NCI-H2227 (cell line): ENCODE data around the gene DLD.
"Not testable (repeated sequence)": the region's sequence is repeated elsewhere in the genome, so short reads cannot be mapped to it uniquely, and the experiment has no call there.

Experiments
- DNase-seq: peaks from one replicate; lab custom pipeline; 2025; ENCODE audit not compliant: unreplicated experiment; lab: John Stamatoyannopoulos, UW

DLD gene

GRCh38 chr7:107943018-107943417, 52.0 kb downstream of the DLD start:
- DNase-seq, result no peak

- DNase-seq, result no peak
These were observed 53.6 kb downstream of the DLD start for GRCh38 chr7:107944411-107945169.

DNA sequence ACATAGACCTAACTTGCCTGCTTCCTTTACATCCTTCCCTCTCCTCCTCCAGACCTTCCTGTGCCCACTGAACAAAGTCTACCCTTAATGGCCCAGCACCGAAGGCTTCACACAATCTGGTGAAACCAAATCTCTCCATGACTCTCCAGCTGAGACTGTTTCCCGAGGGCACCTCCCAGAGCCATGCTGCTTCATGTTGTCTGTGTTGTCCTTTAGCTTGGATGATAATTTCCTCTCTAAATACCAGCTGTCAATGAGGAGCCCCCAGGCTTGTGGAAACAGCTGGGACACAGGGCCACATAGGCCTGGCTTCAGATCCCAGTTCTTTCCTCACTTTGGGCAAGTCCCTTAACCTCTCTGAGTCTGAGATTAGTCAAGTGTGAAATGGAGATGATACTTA, 54.3 kb downstream of the DLD start:
- DNase-seq, result no peak

DNA sequence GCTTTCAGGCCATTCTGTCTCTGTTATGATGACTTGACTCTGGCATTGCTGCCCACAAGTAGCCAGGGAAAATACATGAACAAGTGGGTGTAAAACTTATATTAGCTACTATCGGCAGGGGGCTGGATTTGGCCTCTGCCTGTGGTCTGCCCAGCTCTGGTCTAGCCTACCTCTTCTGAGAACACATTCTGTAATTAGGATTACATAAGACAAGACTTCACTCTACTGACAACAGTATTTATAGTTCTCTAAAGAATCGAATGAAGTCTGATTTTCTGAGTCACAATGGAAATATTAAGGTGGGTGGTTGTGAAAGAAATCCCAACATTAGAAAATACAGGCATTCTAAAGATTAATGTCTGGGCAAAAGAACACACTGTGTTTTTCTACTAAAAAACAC, 55.5 kb downstream of the DLD start:
- no peak for DNase-seq

DNA sequence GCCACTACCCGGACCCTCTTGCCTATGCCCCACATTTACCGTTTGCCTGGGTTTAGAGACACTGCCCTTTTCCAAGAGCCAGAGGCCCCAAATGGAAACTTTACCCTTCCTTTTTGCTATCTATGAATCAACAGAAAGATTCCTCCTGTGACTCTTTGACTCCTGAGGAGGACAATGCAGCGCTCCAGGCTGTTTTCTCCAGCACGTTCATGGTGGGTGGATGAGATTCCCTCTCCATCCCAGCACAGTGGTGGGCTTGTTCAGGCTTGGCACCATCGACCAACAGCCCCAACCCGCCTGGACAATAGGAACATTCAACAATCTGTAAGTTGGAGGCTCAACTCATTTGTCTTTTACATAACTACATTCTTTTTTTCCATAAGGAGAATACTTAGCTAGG, 55.9 kb downstream of the DLD start:
- no peak for DNase-seq

DNA sequence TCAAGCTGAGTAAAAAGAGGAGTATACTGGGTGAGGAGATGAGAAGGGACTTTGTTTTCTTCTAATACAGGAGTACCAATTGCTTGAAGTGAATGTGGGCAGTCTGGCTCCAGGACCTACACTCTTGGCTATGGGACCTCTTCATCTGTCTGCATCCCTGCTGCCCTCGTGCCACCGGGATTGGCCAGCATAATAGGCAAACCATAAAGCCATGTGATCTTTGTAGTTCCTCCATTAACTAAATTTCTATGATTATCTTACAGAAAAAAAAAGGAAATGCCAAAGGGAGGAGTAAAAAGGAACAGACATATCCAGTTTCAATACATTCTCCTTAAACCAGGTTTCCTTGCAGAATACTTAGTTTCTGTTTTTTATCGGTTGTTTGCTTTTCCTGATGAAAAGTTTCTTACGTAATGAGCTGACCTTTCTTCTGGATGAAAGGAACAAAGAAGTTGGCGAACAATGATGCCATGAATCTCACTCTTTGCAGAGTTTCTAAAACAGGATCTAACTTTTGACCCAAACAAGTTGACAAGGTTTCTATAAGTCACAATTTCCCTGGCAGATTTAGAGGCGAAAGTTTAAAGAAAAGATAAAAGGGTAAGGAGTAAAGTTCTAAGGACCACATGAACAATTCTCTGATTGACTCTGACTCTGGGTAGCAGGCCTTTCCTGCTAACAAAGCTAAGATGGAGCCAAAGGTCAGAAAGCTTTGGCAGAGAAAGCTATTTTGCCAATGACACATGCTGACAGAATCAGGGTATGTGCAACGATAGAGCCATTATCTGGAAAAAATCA, 57.9 kb downstream of the DLD start:
- no peak for DNase-seq

GRCh38 chr7:107949443-107949935, 58.5 kb downstream of the DLD start:
- no peak for DNase-seq

DNA sequence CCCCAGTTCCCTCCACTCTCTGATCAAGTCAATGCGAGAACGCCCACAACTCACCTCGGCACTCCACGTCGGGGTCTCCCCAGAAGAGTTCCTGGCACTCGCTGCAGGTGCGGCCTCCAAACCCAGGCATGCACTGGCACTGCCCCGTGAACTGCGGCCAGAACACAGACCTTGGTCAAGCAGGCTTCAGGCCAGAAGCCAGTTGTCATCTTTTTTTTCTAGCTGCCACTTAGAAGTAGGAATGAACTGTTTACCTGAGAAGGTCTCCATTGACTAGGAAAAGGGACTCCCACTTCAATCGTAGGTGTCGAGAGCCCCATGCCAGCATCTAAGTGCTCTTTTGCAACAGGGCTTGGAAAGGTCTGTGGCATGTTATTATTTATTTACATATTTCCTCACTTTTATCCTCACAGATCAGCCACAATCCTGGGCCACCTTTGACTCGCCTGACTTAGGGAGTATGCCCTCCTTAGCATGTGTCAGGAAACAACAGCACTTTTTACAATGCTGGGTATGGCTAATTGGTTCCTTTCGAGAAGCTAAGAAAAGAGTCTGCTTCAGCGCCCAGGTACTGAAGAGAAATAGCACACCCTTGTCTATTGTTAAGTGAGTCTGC, 60.3 kb downstream of the DLD start:
- no peak for DNase-seq

DNA sequence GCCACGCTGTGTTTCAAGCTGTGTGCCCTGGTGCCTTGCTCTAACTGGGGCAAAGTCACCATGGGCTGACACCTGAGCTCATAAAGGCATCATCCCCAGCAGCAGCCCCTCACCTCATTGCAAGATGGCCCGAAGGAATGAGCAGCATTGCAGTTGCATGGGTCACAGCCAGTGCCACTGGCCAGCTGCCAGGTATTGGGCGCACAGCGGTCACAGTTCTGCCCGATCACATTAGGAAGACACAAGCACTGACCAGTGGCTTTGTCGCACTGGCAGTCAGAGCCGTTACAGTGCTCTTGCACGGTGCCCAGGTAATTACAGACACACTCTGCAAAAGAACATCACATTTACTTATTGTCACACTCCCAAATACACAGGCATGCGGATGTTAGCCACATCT, 60.9 kb downstream of the DLD start:
- DNase-seq, result no peak

GRCh38 chr7:107953265-107953923, 62.4 kb downstream of the DLD start:
- no peak for DNase-seq

DNA sequence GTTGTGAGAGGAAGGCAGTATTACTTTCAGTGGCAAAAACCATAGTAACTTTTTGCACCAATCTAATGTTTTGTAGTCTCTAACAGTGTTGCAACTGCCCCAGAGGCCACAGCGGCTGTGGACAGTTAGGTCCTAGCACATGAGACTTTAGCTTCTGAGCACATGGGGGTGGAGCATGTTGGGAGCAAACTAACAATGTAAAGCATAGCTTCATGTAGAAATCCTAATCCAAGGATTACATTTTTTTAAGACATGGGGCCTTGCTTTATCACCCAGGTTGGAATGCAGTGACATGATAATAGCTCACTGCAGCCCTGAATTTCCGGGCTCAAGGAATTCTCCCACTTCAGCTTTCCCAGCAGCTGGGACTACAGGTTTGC, 62.9 kb downstream of the DLD start:
- DNase-seq, result no peak

DNA sequence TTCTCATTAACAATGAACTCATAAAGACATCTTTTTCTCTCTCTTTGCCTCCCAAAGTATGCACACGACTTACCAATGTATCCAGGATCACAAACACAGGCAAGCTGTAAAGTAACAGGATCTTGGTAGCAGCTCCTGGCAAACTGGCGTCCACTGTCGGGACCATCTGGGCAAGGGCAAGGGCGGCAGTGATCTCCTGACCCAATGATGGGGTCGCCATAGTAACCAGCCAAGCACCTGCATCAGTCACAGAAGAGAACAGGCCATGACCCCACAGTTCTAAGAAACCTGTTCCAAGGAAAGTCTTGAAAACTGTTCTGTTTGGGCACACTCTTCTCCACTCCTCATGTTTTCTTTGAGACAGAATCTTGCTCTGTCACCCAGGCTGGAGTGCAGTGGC, 64.4 kb downstream of the DLD start:
- DNase-seq, result no peak

GRCh38 chr7:107956950-107957349, 66.0 kb downstream of the DLD start:
- not testable (repeated sequence) for DNase-seq

GRCh38 chr7:107957436-107957835, 66.5 kb downstream of the DLD start:
- no peak for DNase-seq

GRCh38 chr7:107958764-107959526, 68.0 kb downstream of the DLD start:
- DNase-seq, result no peak

DNA sequence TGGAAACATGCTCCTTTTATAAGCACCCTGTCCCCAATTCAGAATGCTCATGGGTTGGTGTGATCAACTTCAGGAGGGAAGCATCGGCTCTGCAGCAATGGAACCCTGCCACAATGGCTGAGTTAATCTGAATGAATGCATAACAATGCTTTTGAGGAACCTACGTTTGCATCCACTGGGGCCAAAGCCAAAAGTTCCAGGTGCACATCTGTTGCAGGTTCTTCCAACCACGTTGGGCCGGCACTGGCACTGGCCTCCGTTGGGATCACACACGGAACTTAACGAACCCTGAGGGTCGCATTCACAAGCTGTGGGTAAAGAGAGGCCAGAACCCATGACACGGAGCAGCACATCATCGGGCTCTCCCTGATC, 68.5 kb downstream of the DLD start:
- no peak for DNase-seq

DNA sequence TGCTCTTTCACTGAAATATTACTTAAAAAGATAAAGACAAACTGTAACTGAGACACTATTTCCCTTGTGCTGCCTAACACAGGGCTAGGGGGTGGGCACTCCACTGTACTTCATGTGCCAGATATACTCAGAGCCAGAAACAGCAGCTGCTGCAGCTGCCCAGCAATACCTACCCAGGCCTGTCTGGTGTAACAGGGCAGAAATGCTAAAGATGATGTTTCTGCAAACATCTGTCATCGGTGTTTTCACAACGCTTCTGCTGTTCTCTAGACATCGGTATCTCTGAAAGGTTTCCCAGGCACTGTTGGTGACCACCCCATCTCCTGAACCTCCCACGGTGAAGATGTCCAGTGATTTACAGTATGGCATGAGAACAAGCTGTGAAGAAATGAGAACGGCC, 69.3 kb downstream of the DLD start:
- no peak for DNase-seq

GRCh38 chr7:107961405-107961804, 70.4 kb downstream of the DLD start:
- DNase-seq, result no peak

DNA sequence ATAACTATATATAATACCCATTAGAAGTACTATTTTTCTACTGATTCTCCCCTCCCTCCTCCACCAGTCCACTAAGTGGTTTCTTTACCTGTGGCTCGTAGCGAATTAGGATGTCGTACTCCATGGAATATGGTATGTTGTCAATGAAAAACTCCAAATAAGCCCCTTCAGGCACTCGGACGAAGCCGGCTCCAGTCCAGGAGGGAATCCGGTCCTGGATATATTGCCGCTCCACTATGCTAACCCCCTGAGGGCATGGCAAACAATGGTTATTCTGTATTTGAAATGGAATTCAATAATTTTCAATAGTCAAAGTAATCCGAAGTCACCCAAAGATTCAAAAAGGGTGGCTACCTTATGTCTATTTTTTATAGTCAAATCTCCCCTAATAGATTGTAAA, 71.8 kb downstream of the DLD start:
- no peak for DNase-seq

GRCh38 chr7:107964510-107964909, 73.5 kb downstream of the DLD start:
- DNase-seq, result no peak

GRCh38 chr7:107966711-107967110, 75.7 kb downstream of the DLD start:
- DNase-seq, result no peak
